GM21737 (cell line): ENCODE measurements around the gene RASL10B.

Experiments
- ATAC-seq: cut with Tn5 transposase; IDR thresholded peaks from one replicate; pipeline ENCODE4 v1.9.1; 2021; ENCODE audit warnings: mild to moderate bottlenecking, moderate library complexity; ENCODE audit not compliant: unreplicated experiment

Gene RASL10B

DNA sequence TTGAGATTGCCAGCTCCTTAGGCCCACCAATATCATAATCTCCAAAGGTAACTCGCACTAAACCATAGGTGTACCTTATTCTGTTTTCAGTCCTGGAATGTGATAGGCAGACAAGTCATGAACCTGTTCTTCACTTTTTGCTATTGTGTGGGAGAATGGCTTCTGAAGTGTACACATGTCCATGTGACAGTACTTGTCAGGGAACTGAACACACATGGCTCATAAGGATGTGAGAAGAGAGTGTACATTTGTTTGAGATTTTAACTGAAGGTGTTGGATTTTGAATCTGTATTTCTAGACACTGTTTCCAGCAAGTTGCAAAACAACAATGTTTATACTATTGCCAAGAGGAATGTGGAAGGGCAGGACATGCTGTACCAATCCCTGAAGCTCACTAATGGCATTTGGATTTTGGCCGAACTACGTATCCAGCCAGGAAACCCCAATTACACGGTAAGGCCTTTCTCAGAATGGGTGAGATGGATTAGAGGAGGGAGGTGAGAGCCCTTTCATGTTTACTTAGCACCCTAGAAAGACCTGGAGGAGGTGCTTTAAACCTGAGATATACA lies 14.5 kb upstream of the RASL10B start:
- no peak for ATAC-seq

- no peak for ATAC-seq
Observed at GRCh38 chr17:35717475-35717874, 14.0 kb upstream of the RASL10B start.

DNA sequence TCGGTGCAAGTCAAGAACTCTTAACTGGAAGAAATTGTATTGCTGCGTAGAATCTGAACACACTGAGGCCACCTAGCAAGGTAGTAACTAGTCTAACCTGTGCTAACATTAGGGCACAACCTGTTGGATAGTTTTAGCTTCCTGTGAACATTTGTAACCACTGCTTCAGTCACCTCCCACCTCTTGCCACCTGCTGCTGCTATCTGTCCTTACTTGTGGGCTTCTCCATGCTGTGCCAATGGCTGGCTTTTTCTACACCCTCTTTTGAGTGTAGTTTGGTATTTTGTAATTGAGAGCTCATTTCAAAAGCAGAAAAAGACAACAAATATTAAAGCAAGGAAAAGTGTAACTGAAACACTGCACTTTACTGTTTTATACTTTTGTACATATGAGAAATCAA lies 7.7 kb upstream of the RASL10B start:
- ATAC-seq: no peak

DNA sequence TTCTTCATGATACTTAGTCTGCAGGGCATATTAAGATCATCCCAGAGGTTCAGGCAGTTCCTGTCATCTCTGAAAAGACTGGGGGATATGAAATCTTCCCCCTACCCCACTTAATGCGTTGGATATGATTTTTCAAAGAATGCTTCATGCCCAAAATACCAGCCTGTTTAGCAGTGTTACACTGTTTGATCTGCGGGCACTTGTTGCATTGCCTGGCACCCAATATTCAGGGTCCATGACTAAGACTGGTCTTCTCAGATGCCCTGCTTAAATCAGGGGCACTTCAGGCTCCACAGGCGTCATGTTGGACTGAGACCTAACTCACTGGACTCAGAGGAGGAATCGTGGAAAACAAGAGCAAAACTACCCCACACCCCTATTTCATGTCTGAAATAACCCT lies 6.4 kb upstream of the RASL10B start:
- no peak for ATAC-seq

- no peak for ATAC-seq
Observed at GRCh38 chr17:35725802-35726126, 5.7 kb upstream of the RASL10B start.

GRCh38 chr17:35726127-35726952 lies 5.1 kb upstream of the RASL10B start:
- ATAC-seq: no peak

DNA sequence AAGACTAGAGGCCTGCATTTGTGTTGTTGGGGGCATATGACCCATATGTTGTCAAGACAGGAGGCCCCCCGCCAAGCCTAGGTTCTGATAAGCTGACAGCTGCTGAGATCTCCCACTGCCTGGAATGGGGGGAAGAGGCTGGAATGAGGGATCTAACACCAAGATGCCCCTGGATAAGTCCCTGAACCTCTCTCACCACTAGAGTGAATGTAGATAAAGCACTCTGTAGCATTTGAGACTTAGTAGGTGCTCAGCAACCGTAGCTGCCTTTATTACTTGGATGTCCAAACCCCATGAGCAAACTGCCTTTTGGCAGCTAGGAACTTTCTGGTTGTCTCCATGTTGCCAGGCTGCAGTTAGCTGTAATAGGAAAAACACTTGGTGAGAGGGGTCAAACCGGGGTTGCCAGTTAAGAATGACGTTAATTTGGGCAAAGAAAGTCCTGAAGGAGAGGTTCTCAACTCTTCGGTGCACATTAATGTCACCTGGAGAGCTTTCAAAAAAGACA lies 4.4 kb upstream of the RASL10B start:
- ATAC-seq: no peak

GRCh38 chr17:35727635-35728034 lies 3.8 kb upstream of the RASL10B start:
- ATAC-seq: no peak

DNA sequence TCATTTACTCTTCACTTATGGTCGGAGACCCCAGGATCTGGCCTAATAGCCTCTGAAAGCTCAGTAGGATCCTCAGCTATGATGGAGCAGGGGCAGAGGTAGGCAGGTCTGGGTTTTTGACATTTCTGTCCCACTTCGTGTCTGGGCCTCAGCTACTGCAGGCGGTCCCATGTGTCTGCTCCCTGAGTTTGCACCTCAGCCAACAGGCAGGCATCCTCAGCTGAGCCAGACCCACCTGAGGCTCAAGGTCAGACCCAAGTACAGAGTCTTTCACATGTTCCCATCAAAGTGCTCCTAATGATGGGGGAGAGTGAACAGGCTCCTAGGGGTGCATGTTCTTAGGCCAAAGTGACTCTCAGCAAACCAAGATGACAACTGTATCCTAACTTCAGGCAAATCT lies 2.9 kb upstream of the RASL10B start:
- no peak for ATAC-seq

DNA sequence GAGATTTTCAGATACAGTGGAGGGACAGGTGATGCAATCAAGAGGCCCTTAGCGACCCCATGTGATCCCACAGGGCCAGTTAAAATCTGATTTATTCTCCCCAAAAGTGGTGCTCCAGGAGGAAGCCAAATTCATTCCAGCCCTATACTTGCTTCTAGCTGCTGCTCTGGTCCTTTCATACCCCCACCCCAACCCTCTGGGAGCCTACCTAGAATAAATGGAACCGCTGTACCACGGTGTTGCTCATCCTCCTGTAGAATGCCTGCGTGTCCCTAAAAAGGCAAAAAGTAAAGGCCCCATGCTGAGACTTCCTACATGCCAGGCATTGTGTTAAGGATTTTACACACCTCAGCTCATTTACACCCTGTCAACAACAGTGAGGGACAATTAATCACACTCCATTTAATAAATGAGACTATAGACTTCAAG lies 2.0 kb upstream of the RASL10B start:
- no peak for ATAC-seq

DNA sequence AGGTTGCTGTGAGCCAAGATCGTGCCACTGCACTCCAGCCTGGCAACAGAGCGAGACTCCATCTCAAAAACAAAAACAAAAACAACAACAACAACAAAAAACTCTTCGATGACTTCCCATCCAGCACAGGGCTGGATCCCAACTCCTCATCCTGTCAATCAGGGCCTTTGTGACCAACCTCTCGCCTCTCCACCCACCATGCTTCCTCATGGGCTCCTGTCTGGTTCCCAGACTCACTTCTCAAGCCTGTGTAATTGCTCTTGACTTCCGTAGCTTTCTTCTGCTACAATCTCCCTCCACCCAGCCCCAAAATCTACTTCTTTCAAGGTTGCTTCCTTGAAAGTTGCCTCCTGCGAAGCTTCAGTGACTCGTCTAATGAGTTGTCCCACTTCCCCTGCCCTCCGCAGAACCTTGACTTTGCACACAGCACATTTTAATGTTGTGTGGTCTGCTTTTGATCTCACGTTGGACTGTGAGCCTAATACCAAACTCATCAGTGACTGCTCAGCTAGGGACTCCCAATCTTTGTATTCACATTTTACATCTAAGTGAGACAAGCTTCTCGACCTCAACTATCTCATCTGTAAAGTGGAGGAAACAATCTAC lies 936 bp upstream of the RASL10B start:
- ATAC-seq: no peak

GRCh38 chr17:35731917-35732805 lies 722 bp downstream of the RASL10B start:
- ATAC-seq: no peak

DNA sequence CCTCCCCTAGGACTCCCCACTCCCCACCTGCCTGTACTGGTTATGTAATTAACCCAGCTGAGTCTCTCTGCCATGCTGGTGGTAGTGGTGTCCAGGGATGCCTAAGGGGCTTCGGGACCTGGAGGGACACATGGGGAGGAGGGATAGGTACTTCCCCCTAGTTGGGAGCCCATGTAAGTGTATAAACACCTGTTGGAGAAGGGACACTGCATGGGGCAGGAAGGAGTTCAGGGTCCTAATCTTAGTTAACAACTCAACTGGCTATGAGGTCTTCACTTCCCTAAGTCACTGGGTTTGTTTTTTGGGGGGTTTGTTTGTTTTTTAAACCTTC lies 1.3 kb downstream of the RASL10B start:
- ATAC-seq: no peak

DNA sequence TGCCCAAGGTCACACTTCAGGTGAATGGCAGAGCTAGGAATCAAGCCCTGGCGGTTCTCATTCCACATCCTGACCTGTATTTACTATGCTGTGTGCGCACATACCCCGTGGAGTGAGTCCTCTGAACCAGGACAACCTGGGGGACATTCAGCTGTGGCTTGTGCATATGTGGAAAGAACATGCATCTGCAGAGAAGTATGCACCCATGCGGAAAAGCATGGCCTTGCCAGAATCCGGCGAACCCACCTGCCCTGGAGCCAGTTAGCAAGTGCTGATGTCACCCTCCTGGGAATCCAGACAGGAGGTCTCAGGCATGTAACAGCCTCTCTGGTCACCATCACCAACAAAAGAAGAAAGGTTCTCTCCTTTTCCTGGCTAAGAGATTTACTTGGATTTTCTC lies 1.9 kb downstream of the RASL10B start:
- ATAC-seq: no peak

DNA sequence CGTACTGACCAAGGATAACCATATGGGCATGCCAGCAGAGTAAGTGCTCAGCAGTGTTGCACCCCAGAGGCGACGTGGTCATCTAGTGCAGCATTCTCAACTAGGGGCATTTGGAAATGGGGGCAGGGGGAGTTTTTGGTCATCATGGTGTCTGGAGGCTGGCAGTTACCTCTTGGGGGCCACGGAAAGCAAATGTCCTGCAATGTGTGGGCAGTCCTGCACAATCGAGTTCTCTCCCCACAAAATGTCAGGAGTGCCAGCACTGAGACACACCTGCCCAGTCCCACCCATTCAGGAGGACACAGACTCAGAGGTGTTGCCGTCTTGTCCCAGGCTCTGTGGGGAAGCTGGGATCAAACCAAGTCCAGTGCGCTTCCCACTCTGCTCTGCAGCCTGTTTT lies 3.0 kb downstream of the RASL10B start:
- no peak for ATAC-seq

GRCh38 chr17:35735036-35735805 lies 3.8 kb downstream of the RASL10B start:
- ATAC-seq: no peak

- no peak for ATAC-seq
Observed at GRCh38 chr17:35736236-35736635, 4.8 kb downstream of the RASL10B start.

- ATAC-seq: no peak
Observed at GRCh38 chr17:35738519-35739133, 7.2 kb downstream of the RASL10B start.

- ATAC-seq: no peak
Observed at GRCh38 chr17:35740216-35740615, 8.8 kb downstream of the RASL10B start.
